HepG2 (cell line): ENCODE data around the gene SEPHS1. TPM values are rescaled to one million over a fixed set of nuclear protein-coding genes. Genes with fewer than 3 reads are reported as not detected.

Experiments
- ARNT ChIP-seq: fragments of 450-650 bp; IDR thresholded peaks from 2 replicates; pipeline ENCODE4 v1.6.1; 2017
- BRD4 ChIP-seq: sonication (generic); formaldehyde crosslinking; IDR thresholded peaks from 2 replicates; pipeline ENCODE4 v1.4.0; 2020; ENCODE audit warnings: missing genetic modification reagents
- DR1 ChIP-seq: sonication (generic); formaldehyde crosslinking; IDR thresholded peaks from 2 replicates; pipeline ENCODE4 v1.8.0; 2021; ENCODE audit warnings: mild to moderate bottlenecking, missing genetic modification reagents, inconsistent platforms
- EED ChIP-seq: sonication (generic); formaldehyde crosslinking; IDR thresholded peaks from 2 replicates; pipeline ENCODE4 v1.5.0; 2020; ENCODE audit warnings: mild to moderate bottlenecking, missing genetic modification reagents
- ERF ChIP-seq: IDR thresholded peaks from 2 replicates; pipeline ENCODE4 v1.6.1; 2018; ENCODE audit warnings: missing biosample characterization, missing genetic modification reagents
- GTF3A ChIP-seq: sonication (generic); formaldehyde crosslinking; conservative IDR thresholded peaks from 2 replicates; pipeline ENCODE4 v1.4.0; 2020; ENCODE audit warnings: mild to moderate bottlenecking, missing genetic modification reagents
- HNRNPK ChIP-seq: fragments of 200-400 bp; formaldehyde crosslinking; IDR thresholded peaks from 2 replicates; pipeline ENCODE4 v1.6.1; 2018; ENCODE audit warnings: low read length, low read depth, moderate library complexity, mild to moderate bottlenecking; ENCODE audit not compliant: poor library complexity, severe bottlenecking
- MIER3 ChIP-seq: IDR thresholded peaks from 2 replicates; pipeline ENCODE4 v1.6.1; 2016; ENCODE audit warnings: missing compliant biosample characterization, borderline replicate concordance
- MXD4 ChIP-seq: IDR thresholded peaks from 2 replicates; pipeline ENCODE4 v1.6.1; 2016; ENCODE audit warnings: mild to moderate bottlenecking, missing biosample characterization, missing genetic modification reagents
- NR3C1 ChIP-seq: sonication (generic); formaldehyde crosslinking; IDR thresholded peaks from 2 replicates; pipeline ENCODE4 v1.4.0; 2020; ENCODE audit warnings: missing genetic modification reagents
- PAF1 ChIP-seq: IDR thresholded peaks from 2 replicates; pipeline ENCODE4 v1.6.1; 2016; ENCODE audit warnings: missing genetic modification reagents, missing compliant biosample characterization
- SALL2 ChIP-seq: sonication (generic); formaldehyde crosslinking; IDR thresholded peaks from 2 replicates; pipeline ENCODE4 v1.8.1; 2023; ENCODE audit warnings: mild to moderate bottlenecking, missing genetic modification reagents, inconsistent platforms
- SSRP1 ChIP-seq: IDR thresholded peaks from 2 replicates; pipeline ENCODE4 v1.6.1; 2016; ENCODE audit warnings: control low read depth
- TP53 ChIP-seq: sonication (generic); formaldehyde crosslinking; conservative IDR thresholded peaks from 2 replicates; pipeline ENCODE4 v1.4.0; 2020; ENCODE audit warnings: missing genetic modification reagents
- polyA plus RNA-seq, 8 experiments: library from polyadenylated mRNA; depleted of rRNA in 3 of 8; stranded (reverse) in 7 of 8; unstranded in 1 of 8; fragments of >200 nt; fragmentation: Illumina TruSeq in 4 of 8; extraction: Trizol in 4 of 8; gene quantifications; 2 replicates each; pipeline versions ENCODE4 v1.2.1 to v1.2.3, GENCODE V29; 2011 to 2016; ENCODE audit warnings: low read depth in 4 of 8, missing spikeins in 1 of 8, mixed read lengths in 1 of 8; ENCODE audit not compliant: insufficient read depth in 1 of 8
- total RNA-seq, 5 experiments: library from RNA; depleted of rRNA; stranded (reverse); fragments of >200 nt; fragmentation: Illumina TruSeq; extraction: Trizol; gene quantifications; 2 replicates each; pipeline ENCODE4 v1.2.3, GENCODE V29; 2016; ENCODE audit warnings: low read depth in 1 of 5
- TF ChIP-seq, protein P1 (sequence below): sonication (generic); formaldehyde crosslinking; IDR thresholded peaks from 2 replicates; pipeline ENCODE4 v1.4.0; 2020; ENCODE audit warnings: missing genetic modification reagents, borderline replicate concordance
- TF ChIP-seq, protein P2 (sequence below): sonication (generic); formaldehyde crosslinking; IDR thresholded peaks from 2 replicates; pipeline ENCODE4 v1.4.0; 2020; ENCODE audit warnings: missing genetic modification reagents
- TF ChIP-seq, protein P3 (sequence below): sonication (generic); formaldehyde crosslinking; IDR thresholded peaks from 2 replicates; pipeline ENCODE4 v1.4.0; 2020; ENCODE audit warnings: low read depth, missing genetic modification reagents
- TF ChIP-seq, protein P4 (sequence below): sonication (generic); formaldehyde crosslinking; IDR thresholded peaks from 2 replicates; pipeline ENCODE4 v1.4.0; 2020; ENCODE audit warnings: missing genetic modification reagents; ENCODE audit errors: not compliant biosample characterization
- TF ChIP-seq, protein P5 (sequence below): sonication (generic); formaldehyde crosslinking; IDR thresholded peaks from 2 replicates; pipeline ENCODE4 v1.4.0; 2020; ENCODE audit warnings: mild to moderate bottlenecking, missing genetic modification reagents

The SEPHS1 gene
- total and polyA plus RNA-seq, 2 of the 13 experiments (the other 11 are each of a cell fraction or from before 2014, with no cell fraction given) = 57.8 to 61.5 TPM

DNA sequence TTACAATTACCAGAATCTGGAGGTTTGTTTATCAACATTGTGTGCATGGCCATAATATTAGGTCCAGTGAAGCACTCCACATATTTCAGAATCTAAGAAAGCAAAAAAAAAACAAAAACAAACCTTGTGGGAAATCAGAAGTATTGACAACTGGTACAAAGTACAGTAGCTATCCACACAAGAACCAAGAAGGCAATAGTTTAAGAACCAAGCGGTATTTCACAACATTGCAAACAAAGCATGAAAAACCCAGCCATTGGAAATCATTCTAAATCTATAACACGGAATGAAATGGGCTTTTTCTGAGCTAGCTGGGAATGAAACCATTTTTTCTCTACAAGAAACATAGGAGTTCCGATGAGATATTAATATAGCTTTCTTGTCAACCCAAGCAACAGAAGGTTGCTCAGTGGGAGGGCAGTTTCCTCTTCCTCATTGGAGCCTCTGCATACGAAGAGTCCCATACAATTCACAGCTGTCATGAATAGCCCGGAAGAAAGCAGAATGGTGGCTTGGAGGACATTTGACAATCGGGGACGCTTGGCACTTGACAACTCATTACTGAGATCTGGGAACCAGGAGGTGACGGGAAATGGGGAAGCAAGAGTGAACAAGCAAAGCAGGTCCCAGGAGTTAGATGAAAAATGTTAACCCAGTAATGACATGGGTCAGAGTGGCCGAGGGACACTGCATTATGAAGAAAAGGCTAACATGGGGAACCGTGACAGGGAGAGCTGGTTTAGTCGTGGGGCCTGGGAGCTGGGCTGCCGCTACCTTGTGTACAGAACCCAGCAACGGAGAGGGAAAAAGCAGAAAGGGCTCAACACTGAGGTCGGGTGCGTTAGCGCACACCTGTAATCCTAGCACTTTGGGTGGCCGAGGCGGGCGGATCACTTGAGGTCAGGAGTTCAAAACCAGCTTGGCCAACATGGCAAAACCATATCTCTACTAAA is 56.0 kb downstream of the SEPHS1 start (continued):
- TF ChIP-seq SSRP1 (CRISPR knock-in tag) (no peak), ARNT (no peak), ERF (no peak), MXD4 (CRISPR knock-in tag) (no peak), DR1 (CRISPR knock-in tag) (no peak), HNRNPK (no peak), BRD4 (CRISPR knock-in tag) (no peak), TP53 (CRISPR knock-in tag) (no peak), GTF3A (CRISPR knock-in tag) (no peak), EED (CRISPR knock-in tag) (no peak), SALL2 (CRISPR knock-in tag) (no peak), NR3C1 (CRISPR knock-in tag) (no peak), MIER3 (0 out of 2 replicates have a peak, but pooled peaks have one; percentile 41), PAF1 (CRISPR knock-in tag) (no peak)
- TF ChIP-seq, protein P1, sequence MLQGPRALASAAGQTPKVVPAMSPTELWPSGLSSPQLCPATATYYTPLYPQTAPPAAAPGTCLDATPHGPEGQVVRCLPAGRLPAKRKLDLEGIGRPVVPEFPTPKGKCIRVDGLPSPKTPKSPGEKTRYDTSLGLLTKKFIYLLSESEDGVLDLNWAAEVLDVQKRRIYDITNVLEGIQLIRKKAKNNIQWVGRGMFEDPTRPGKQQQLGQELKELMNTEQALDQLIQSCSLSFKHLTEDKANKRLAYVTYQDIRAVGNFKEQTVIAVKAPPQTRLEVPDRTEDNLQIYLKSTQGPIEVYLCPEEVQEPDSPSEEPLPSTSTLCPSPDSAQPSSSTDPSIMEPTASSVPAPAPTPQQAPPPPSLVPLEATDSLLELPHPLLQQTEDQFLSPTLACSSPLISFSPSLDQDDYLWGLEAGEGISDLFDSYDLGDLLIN = no peak
- TF ChIP-seq, protein P2, sequence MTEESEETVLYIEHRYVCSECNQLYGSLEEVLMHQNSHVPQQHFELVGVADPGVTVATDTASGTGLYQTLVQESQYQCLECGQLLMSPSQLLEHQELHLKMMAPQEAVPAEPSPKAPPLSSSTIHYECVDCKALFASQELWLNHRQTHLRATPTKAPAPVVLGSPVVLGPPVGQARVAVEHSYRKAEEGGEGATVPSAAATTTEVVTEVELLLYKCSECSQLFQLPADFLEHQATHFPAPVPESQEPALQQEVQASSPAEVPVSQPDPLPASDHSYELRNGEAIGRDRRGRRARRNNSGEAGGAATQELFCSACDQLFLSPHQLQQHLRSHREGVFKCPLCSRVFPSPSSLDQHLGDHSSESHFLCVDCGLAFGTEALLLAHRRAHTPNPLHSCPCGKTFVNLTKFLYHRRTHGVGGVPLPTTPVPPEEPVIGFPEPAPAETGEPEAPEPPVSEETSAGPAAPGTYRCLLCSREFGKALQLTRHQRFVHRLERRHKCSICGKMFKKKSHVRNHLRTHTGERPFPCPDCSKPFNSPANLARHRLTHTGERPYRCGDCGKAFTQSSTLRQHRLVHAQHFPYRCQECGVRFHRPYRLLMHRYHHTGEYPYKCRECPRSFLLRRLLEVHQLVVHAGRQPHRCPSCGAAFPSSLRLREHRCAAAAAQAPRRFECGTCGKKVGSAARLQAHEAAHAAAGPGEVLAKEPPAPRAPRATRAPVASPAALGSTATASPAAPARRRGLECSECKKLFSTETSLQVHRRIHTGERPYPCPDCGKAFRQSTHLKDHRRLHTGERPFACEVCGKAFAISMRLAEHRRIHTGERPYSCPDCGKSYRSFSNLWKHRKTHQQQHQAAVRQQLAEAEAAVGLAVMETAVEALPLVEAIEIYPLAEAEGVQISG (CRISPR knock-in tag) = 0 out of 2 replicates have a peak, but pooled peaks have one; percentile 12
- TF ChIP-seq, protein P3, sequence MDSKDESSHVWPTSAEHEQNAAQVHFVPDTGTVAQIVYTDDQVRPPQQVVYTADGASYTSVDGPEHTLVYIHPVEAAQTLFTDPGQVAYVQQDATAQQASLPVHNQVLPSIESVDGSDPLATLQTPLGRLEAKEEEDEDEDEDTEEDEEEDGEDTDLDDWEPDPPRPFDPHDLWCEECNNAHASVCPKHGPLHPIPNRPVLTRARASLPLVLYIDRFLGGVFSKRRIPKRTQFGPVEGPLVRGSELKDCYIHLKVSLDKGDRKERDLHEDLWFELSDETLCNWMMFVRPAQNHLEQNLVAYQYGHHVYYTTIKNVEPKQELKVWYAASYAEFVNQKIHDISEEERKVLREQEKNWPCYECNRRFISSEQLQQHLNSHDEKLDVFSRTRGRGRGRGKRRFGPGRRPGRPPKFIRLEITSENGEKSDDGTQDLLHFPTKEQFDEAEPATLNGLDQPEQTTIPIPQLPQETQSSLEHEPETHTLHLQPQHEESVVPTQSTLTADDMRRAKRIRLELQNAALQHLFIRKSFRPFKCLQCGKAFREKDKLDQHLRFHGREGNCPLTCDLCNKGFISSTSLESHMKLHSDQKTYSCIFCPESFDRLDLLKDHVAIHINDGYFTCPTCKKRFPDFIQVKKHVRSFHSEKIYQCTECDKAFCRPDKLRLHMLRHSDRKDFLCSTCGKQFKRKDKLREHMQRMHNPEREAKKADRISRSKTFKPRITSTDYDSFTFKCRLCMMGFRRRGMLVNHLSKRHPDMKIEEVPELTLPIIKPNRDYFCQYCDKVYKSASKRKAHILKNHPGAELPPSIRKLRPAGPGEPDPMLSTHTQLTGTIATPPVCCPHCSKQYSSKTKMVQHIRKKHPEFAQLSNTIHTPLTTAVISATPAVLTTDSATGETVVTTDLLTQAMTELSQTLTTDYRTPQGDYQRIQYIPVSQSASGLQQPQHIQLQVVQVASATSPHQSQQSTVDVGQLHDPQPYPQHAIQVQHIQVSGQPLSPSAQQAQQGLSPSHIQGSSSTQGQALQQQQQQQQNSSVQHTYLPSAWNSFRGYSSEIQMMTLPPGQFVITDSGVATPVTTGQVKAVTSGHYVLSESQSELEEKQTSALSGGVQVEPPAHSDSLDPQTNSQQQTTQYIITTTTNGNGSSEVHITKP = no peak
- TF ChIP-seq, protein P4, sequence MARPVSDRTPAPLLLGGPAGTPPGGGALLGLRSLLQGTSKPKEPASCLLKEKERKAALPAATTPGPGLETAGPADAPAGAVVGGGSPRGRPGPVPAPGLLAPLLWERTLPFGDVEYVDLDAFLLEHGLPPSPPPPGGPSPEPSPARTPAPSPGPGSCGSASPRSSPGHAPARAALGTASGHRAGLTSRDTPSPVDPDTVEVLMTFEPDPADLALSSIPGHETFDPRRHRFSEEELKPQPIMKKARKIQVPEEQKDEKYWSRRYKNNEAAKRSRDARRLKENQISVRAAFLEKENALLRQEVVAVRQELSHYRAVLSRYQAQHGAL (CRISPR knock-in tag) = no peak
- TF ChIP-seq, protein P5, sequence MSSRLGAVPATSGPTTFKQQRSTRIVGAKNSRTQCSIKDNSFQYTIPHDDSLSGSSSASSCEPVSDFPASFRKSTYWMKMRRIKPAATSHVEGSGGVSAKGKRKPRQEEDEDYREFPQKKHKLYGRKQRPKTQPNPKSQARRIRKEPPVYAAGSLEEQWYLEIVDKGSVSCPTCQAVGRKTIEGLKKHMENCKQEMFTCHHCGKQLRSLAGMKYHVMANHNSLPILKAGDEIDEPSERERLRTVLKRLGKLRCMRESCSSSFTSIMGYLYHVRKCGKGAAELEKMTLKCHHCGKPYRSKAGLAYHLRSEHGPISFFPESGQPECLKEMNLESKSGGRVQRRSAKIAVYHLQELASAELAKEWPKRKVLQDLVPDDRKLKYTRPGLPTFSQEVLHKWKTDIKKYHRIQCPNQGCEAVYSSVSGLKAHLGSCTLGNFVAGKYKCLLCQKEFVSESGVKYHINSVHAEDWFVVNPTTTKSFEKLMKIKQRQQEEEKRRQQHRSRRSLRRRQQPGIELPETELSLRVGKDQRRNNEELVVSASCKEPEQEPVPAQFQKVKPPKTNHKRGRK (CRISPR knock-in tag) = no peak
